Immature natural killer cell (primary cell): ENCODE results near the gene NBPF4. TPM values are rescaled to one million over a fixed set of nuclear protein-coding genes. Genes with fewer than 3 reads are reported as not detected.
"Not testable (repeated sequence)": the region's sequence is repeated elsewhere in the genome, so short reads cannot be mapped to it uniquely, and the experiment has no call there.

Experiments used
- DNase-seq, 3 donors: peaks; one replicate each; pipeline ENCODE4 v3.0.0; 2022; ENCODE audit warnings: mixed read lengths in 1 of 3
- H3K27ac Mint-ChIP-seq, 6 donors: one replicate each; pipeline ENCODE4 v1.8.0; 2020; ENCODE audit warnings: mixed read lengths in 6 of 6, mild to moderate bottlenecking in 5 of 6, inconsistent platforms in 4 of 6, moderate library complexity in 3 of 6
- H3K27me3 Mint-ChIP-seq, 3 donors: one replicate each; pipeline ENCODE4 v1.8.0; 2020 to 2021; ENCODE audit warnings: low read depth in 3 of 3, mild to moderate bottlenecking in 3 of 3, mixed read lengths in 3 of 3, moderate library complexity in 3 of 3, inconsistent platforms in 1 of 3
- H3K36me3 Mint-ChIP-seq, 3 donors: one replicate each; pipeline ENCODE4 v1.8.0; 2020; ENCODE audit warnings: mixed read lengths in 3 of 3, inconsistent platforms in 2 of 3, mild to moderate bottlenecking in 2 of 3
- H3K4me1 Mint-ChIP-seq, 2 donors: one replicate each; pipeline ENCODE4 v1.8.0; 2020; ENCODE audit warnings: inconsistent platforms in 2 of 2, mild to moderate bottlenecking in 2 of 2, mixed read lengths in 2 of 2, moderate library complexity in 1 of 2
- H3K4me3 Mint-ChIP-seq, 5 donors: one replicate each; pipeline ENCODE4 v1.8.0; 2020; ENCODE audit warnings: mild to moderate bottlenecking in 5 of 5, mixed read lengths in 5 of 5, inconsistent platforms in 3 of 5, moderate library complexity in 3 of 5
- H3K9me3 Mint-ChIP-seq, 6 donors: one replicate each; pipeline ENCODE4 v1.8.0; 2020; ENCODE audit warnings: mild to moderate bottlenecking in 6 of 6, mixed read lengths in 6 of 6, inconsistent platforms in 4 of 6, moderate library complexity in 3 of 6
- polyA plus RNA-seq, 3 donors: library from polyadenylated mRNA; unstranded; fragments of 300-500 nt; fragmentation: Illumina TruSeq; gene quantifications; one replicate each; pipeline ENCODE4 v1.2.3, GENCODE V29; 2021

The NBPF4 gene
- polyA plus RNA-seq, 3 donors from 2014 or later: not detected

DNA sequence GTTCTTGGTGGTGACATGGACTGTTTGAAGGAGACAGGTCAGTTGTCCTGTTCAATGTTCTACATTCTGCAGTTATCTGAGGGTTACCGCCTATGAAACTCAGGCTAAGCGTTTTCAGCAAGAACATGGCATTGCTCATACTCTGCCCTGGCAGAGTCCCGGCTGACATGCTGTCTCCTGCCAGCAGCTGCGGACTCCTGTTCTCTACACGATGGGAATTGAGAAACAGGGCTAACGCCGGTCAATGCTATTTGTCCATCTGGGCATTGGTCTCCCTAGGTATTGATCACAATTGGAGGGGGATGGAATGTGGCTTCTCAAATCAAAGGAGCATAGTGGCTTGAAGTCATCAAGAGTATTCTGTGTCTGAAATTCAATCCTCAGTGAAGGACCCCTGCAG lies 20.6 kb downstream of the NBPF4 start:
- not testable (repeated sequence) for H3K36me3 Mint-ChIP-seq, H3K4me3 Mint-ChIP-seq, H3K4me1 Mint-ChIP-seq, H3K27me3 Mint-ChIP-seq, H3K9me3 Mint-ChIP-seq, DNase-seq, H3K27ac Mint-ChIP-seq

DNA sequence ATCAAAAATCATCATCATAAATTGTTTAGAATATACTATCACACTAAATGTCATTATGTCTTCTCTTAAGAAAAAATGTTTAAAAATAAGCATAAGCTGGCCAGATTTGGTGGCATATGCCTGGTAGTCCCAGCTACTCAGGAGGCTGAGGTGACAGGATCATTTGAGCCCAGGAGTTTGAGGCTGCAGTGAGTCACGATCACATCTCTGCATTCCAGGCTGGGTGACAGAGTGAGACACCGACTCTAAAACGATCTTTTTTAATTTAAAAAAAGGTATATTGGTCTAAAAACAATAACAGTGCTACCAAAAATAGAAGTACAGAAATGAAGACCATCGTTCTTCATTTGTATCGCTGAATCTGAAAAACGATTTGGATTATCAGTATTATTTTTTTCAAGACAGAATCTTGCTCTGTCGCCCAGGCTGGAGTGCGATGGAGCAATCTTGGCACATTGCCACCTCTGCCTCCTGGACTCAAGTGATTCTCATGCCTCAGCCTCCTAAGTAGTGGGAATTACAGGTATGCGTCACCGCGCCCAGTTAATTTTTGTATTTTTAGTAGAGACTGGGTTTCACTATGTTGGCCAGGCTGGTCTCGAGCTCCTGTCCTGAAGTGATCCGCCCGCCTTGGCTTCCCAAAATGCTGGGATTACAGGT lies 26.2 kb downstream of the NBPF4 start:
- not testable (repeated sequence) for H3K27ac Mint-ChIP-seq, H3K4me3 Mint-ChIP-seq, H3K9me3 Mint-ChIP-seq, DNase-seq, H3K27me3 Mint-ChIP-seq, H3K36me3 Mint-ChIP-seq, H3K4me1 Mint-ChIP-seq

GRCh38 chr1:108217007-108217406 lies 26.9 kb downstream of the NBPF4 start:
- H3K4me3 Mint-ChIP-seq, H3K4me1 Mint-ChIP-seq, DNase-seq, H3K36me3 Mint-ChIP-seq, H3K27ac Mint-ChIP-seq, H3K9me3 Mint-ChIP-seq: not testable (repeated sequence)
- peaks cover 2 to 12% (median 4%) of the 10 kb centered on the region in 3 donors for H3K27me3 Mint-ChIP-seq

DNA sequence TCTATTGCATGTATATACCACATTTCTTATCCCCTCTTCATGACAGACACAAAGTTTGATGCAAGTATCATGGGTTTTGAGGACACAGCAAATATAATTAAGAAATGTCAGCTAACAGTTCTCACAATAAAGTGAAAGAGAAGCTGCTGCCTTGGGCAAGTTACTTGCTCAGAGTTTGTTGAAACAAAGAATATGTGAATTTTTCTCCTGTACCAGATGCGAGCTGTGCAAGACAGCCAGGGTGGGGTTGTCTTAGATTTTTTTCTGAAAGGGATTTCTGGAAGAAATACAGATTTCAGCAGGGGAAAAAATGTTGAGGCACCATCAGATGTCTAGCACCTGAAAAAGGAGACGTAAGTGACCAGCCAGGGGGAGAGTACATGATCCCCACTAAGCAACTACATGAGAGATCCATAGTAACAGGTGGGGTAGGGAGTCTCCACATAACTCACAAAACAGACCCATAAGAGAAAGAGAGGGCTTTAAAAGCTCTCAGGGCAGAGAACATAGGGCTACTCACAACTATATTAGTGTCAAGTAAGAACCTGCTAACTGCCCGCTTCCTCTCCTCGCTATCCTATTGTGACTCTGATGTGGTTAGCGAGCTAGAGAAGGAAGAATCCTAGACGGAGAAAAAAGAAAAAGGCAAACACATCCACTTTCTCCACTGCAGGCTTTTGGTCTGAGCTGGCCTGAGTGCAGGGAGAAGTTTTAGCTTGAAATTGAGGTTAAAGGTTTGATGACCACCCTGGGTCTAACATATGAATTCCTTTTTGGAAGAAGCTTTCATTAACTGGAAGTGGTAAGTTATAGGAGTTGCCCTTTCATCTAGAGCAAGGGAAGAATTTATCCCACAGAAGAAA lies 27.6 kb downstream of the NBPF4 start:
- not testable (repeated sequence) for H3K36me3 Mint-ChIP-seq, DNase-seq, H3K4me1 Mint-ChIP-seq, H3K9me3 Mint-ChIP-seq, H3K27ac Mint-ChIP-seq, H3K4me3 Mint-ChIP-seq
- H3K27me3 Mint-ChIP-seq: peaks cover 2 to 12% (median 4%) of the 10 kb centered on the region in 3 donors

DNA sequence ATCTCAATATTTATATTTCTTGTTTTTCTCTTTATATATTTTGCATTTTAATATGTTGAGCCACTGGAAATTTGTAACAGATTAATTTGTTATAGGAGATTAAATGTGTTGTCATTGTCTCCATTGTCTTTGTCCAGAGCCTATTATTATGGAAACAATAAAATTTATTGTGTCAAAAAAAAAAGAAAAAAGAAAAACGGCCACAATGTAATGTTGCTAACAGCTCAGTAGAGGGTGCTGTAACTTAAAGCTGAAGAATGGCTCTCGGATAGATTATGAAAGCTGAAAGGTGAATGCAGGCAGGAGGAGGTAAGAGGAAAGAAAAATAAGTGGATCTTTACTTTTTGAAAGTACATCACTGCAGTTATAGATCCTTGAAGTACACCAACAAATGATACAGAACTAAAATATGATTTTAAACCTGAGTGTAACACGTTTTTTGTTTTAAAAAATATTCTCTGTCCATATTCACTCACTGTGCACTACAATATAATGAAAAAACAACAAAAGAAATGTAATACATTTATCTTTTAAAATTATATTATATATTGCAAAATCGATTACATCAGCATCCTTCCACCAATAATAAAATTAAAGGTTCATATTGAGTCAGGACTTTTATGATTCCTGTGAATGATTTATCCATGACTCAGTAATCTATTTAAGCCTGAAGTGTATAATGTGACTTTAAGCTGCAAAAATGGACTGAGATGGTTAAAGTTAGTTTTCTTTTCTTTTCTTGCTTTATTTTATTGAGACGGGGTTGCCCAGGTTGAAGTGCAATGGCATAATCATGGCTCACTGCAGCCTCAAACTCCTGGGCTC lies 29.0 kb downstream of the NBPF4 start:
- not testable (repeated sequence) for H3K27ac Mint-ChIP-seq, H3K4me1 Mint-ChIP-seq, H3K36me3 Mint-ChIP-seq, H3K9me3 Mint-ChIP-seq, H3K4me3 Mint-ChIP-seq
- H3K27me3 Mint-ChIP-seq: peaks cover 2 to 12% (median 4%) of the 10 kb centered on the region in 3 donors
- DNase-seq: peak; percentile 20 to 34 (median 27)

DNA sequence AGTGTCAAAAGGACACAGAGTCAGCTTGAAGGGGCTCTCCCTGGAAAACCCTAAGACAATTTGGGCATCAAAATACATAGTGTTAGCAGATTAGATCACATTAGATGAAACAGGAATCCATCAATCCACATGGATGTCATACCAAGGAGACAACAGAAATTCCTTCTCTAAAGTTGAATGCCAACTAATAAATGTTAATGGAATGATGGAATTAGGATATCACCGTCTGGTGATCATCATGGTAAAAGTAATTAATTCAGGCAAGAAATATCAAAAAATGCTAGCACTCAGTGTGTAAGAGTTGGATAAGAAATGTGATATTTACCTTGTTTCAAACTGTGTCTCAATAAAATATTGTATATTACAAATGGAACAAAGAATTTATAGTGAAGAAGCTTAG lies 32.9 kb downstream of the NBPF4 start:
- Mint-ChIP-seq H3K27ac (no peak overlapping the region), H3K9me3 (no peaks in the 10 kb centered on the region), H3K36me3 (no peaks in the 10 kb centered on the region)

DNA sequence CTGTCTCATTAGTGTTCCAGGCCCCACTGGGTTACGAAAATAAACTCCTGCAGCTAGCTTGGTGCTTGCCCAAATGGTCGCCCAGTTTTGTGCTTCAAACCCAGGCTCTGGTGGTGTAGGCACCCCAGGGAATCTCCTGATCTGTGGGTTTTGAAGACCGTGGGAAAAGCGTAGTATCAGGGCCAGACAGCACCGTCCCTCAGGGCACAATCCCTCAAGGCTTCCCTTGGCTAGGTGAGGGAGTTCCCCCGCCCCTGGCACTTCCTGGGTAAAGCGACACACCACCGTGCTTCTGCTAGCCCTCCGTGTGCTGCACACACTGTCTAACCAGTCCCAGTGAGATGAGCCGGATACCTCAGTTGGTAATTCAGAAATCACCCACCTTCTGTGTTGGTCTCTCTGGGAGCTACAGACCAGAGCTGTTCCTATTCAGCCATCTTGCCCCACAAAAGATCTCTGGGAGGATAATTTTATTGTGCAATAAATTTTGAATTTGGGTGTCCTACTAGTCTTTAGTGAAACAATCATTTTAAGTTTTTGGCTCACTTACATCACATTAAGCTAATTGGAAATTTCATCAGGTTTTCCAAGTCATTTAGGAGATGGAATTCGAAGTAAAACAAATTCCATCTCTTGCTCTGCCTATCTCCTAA lies 34.3 kb downstream of the NBPF4 start:
- Mint-ChIP-seq H3K4me1 (no peaks in the 10 kb centered on the region), H3K4me3 (no peak overlapping the region), H3K9me3 (peaks cover 0 to 1% (median 0%) of the 10 kb centered on the region in 6 donors), H3K36me3 (no peaks in the 10 kb centered on the region), H3K27ac (no peak overlapping the region), H3K27me3 (peaks cover 6 to 19% (median 7%) of the 10 kb centered on the region in 3 donors)
- DNase-seq: no peak

More for the DNA sequence above, 32.9 kb downstream of the NBPF4 start:
- no peak overlapping the region for H3K4me3 Mint-ChIP-seq
- DNase-seq: no peak
- no peaks in the 10 kb centered on the region for H3K4me1 Mint-ChIP-seq
- H3K27me3 Mint-ChIP-seq: peaks cover 6 to 19% (median 7%) of the 10 kb centered on the region in 3 donors

DNA sequence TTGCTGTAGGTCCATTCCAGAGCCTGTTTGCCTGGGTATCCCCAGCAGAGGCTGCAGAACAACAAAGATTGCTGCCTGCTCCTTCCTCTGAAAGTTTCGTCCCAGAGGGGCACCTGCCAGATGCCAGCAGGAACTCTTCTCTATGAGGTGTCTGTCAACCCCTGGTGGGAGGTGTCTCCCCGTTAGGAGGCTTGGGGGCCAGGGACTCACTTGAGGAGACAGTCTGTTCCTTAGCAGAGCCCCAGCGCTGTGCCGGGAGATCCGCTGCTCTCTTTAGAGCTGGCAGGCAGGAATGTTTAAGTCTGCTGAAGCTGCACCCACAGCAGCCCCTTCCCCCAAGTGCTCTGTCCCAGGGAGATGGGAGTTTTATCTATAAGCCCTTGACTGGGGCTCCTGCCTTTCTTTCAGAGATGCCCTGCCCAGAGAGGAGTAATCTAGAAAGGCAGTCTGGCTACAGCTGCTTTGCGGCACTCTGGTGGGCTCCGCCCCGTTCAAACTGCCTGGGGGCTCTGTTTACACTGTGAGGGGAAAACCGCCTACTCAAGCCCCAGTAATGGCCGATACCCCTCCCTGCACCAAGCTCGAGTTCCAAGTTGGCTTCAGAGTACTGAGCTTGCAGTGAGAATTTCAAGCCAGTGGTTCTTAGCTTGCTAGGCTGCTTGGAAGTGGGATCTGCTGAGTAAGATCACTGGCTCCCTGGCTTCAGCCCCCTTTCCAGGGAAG lies 35.0 kb downstream of the NBPF4 start:
- H3K9me3 Mint-ChIP-seq: peaks cover 0 to 1% (median 0%) of the 10 kb centered on the region in 6 donors
- H3K27me3 Mint-ChIP-seq: peaks cover 6 to 21% (median 8%) of the 10 kb centered on the region in 3 donors
- H3K36me3 Mint-ChIP-seq: no peaks in the 10 kb centered on the region
- no peaks in the 10 kb centered on the region for H3K4me1 Mint-ChIP-seq
- DNase-seq: no peak
- no peak overlapping the region for H3K27ac Mint-ChIP-seq
- H3K4me3 Mint-ChIP-seq: no peak overlapping the region

DNA sequence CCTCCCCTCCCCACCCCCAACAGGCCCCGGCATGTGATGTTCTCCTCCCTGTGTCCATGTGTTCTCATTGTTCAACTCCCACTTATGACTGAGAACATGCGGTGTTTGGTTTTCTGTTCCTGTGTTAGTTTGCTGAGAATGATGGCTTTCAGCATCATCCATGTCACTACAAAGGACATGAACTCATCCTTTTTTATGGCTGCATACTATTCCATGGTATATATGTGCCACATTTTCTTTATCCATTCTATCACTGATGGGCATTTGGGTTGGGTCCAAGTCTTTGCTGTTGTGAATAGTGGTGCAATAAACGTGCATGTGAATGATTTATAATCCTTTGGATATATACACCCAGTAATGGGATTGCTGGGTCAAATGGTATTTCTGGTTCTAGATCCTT lies 40.3 kb downstream of the NBPF4 start:
- H3K4me3 Mint-ChIP-seq, H3K36me3 Mint-ChIP-seq, H3K27ac Mint-ChIP-seq, DNase-seq, H3K9me3 Mint-ChIP-seq: not testable (repeated sequence)
- H3K27me3 Mint-ChIP-seq: peaks cover 0 to 18% (median 12%) of the 10 kb centered on the region in 3 donors
- H3K4me1 Mint-ChIP-seq: peaks cover 18 to 23% of the 10 kb centered on the region in 2 donors

DNA sequence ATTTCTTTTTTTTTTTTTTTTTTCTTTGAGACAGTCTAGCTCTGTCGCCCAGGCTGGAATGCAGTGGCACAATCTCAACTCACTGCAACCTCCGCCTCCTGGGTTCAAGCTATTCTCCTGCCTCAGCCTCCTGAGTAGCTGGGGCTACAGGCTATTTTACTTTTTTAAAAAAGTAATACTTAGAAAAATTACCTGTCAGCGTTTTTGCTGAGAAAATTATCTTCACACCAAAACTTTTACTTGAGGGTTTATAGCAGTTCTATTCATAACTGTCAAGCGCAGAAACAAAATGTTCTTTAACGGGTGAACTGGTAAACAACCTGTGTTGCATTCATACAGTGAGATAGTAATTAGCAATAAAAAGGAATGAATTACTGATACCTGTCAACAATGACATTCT lies 42.2 kb downstream of the NBPF4 start:
- Mint-ChIP-seq H3K4me1 (peaks cover 24 to 31% of the 10 kb centered on the region in 2 donors), H3K27me3 (peaks cover 1 to 11% (median 8%) of the 10 kb centered on the region in 3 donors), H3K4me3 (no peak overlapping the region), H3K27ac (peak overlapping the region in 2 of 6 donors; percentile 0 to 26), H3K9me3 (peaks cover 0 to 1% (median 0%) of the 10 kb centered on the region in 6 donors), H3K36me3 (no peaks in the 10 kb centered on the region)
- no peak for DNase-seq

DNA sequence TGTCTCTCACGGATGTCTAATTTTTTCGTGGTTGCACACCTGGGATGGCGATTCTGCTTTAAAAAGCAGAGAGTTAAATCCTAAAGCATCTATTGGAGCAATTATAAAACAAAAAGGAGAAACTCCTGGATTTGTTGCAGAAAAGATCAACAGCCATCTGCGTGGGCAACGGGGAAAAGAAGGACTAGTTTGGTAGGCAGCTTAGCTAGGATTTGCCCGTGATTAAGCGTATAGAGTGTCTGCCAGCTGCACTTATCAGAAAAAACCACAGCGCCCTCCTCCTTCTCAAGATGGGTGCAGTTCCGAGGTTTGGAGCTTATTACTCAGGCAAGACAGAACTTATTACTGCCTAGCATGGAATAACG lies 43.2 kb downstream of the NBPF4 start:
- Mint-ChIP-seq H3K9me3 (peaks cover 0 to 1% (median 0%) of the 10 kb centered on the region in 6 donors), H3K36me3 (no peaks in the 10 kb centered on the region), H3K4me3 (peak overlapping the region; percentile 75 to 90 (median 86)), H3K27ac (peak overlapping the region; percentile 19 to 77 (median 69)), H3K4me1 (peaks cover 24 to 31% of the 10 kb centered on the region in 2 donors), H3K27me3 (peaks cover 1 to 8% (median 7%) of the 10 kb centered on the region in 3 donors)
- DNase-seq: peak; percentile 18 to 44 (median 26)

DNA sequence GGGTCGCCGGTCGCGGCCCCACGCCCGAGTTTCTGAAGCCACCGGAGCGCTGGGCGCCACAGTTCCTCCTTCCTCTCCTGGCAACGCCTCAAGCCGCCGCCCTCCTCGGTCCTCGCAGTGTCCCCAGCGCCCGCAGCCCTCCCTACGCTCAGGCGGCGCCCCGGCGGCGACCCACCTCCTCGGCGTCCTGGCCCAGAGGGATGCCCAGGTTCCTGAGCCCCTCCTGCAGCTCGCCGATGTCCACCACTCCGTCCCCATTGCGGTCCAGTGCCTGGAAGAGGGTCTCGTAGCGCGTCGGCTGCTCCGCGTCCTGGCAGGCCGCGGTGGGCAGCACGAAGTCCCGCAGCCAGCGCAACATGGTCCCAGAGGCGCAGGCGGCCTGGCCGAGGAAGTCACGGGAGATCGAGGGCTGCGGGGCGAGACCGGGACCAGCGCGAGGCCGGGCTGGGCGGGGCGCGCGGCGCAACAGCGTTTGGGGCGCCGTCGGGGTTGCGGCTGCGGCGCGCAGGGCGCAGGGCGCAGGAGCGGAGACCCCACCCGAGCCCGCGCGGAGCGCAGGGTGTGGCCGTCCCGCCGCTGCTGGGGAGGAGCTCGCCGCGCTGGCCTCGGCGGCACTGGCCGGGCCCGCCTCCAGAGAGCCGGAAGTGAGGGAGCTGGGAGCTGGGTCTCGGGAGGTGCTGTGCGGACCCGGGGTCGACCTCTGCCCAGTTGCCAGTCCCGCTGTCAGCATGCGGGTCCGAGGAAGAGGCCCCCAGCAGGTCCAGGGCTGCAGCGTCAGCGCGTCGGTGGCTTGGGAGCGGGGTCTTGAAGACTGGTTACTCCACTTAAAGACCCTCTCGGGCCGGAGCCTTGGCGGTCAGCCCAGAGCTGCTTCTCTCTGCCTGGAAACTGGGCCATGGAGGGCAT lies 43.8 kb downstream of the NBPF4 start, which contains the start of gene SLC25A24:
TSS of gene SLC25A24 (minus strand) at position 563 of the 906 bp plus-strand sequence. CDS start at position 358, 205 bp downstream.
- peak; percentile 67 to 73 (median 70) for DNase-seq
- H3K4me1 Mint-ChIP-seq: peaks cover 24 to 31% of the 10 kb centered on the region in 2 donors
- peaks cover 1 to 7% (median 7%) of the 10 kb centered on the region in 3 donors for H3K27me3 Mint-ChIP-seq
- H3K36me3 Mint-ChIP-seq: peaks cover 3% of the 10 kb centered on the region in 3 donors
- H3K4me3 Mint-ChIP-seq: peak within 1 kb of the TSS; percentile 85 to 90 (median 88)
- H3K27ac Mint-ChIP-seq: peak within 1 kb of the TSS; percentile 72 to 84 (median 76)
- H3K9me3 Mint-ChIP-seq: peaks cover 0 to 1% (median 0%) of the 10 kb centered on the region in 6 donors
